CD4-positive, alpha-beta T cell treated with Interleukin-6 at 100 ng/mL for 8 hours (primary cell): ENCODE measurements around the gene RCAN3.

Experiments used
- DNase-seq: peaks from one replicate; pipeline ENCODE4 v3.0.0-alpha.2; 2020; ENCODE audit warnings: mixed read lengths, low spot score

Gene RCAN3

DNA sequence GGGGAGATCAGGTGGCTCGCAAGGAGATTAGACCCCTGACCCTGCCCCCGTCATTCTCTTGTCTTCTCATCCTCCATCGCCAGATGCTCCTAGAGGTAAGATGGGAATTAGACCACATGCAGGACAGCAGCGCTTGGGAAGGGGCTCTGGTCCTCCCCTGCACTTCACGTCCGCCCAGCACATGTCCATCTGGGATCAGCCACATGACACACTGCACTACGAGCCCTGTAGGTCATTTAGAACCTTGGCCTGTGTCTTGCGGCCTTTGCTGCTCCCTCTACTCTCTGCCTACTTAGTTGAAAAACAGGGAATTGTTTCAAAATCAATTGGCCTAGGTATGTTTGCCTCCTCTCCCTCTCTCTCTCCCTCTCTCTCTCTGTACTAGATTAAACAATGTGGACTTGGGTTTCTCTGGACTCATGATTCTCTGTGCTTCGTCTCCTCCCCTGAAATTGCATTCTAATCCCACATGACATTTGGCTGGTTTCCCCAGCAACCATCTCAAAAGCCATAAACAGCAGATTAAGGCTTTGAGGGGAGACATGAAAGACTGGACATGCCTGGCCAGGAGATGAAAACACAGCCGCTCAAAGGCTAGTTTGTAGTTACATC is 49.4 kb downstream of the RCAN3 start:
- no peak for DNase-seq

DNA sequence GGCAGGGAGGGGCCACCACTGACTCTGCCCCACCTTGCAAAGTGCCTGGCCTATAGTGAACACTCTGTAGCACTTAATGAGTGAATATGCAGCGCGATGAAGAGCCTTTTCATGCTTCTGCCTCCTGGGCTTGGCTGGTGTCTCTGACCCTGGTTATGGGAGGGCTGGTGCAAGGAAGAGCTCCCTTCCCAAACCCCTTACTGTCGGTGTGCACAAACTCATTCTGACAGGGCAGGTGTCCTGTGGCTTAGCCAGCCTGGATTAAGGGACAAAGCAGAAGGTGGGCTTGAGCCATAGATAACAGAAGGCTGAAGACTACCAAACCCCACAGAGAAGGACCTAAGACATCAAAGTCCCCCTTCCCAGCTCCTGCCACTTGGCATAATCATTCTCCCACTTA is 51.3 kb downstream of the RCAN3 start:
- no peak for DNase-seq

DNA sequence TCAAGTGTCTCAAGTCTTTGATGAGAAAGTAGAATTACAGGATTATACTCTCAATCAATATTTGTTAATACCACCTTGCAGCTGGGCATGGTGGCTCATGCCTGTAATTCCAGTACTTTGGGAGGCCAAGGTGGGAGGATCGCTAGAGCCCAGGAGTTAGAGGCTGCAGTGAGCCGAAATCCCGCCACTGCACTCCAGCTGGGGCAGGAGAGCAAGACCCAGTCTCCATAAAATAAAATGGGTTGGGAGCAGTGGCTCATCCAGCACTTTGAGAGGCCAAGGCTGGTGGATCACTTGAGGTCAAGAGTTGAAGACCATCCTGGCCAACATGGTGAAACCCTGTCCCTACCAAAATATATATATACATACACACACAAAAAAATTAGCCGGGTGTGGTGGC is 52.1 kb downstream of the RCAN3 start:
- no peak for DNase-seq

DNA sequence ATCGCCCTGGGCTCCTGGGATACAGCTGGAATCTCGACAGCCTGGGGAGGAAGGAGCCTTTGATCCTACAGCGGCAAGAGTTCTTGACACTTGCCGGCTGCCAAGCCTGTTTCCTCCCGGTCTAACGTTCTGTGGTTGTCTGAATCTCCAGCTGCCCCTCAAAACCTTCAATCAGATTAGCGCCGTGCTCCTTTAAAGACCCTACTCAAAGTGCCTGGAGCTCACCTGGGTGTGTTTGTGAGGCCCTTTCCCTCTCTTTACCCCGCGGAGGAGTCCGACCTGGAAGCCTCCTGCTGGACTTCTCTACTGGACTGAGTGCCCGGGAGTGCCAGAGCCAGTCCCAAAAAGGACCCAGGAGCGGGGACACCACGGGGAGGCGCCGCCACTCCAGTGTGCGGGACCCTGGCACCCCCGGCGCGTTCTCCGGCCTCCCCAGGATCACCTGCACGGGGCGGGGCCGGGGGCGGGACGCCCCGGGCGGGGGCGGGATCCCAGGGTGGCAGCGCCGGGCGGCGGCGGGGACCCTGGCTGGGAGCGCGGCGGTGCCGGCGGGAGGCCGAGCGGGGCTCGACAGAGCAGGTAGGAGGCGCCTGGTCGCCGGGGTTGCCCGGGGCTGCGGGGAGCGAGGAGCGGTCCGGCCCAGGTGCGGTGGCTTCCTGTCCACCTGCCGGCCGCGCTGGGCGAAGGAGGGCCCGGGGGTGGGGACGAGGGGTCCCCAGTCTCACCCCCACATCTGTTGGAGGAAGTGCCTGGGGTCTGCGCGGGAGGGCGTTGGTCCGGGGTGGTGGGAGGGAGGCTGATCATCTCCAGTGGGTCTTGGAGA is 53.2 kb downstream of the RCAN3 start, which contains the start of gene NCMAP:
TSS of gene NCMAP (plus strand) at position 497 of the 823 bp plus-strand sequence. CDS start 39,344 bp downstream, outside the sequence.
- DNase-seq = peak; percentile 27

DNA sequence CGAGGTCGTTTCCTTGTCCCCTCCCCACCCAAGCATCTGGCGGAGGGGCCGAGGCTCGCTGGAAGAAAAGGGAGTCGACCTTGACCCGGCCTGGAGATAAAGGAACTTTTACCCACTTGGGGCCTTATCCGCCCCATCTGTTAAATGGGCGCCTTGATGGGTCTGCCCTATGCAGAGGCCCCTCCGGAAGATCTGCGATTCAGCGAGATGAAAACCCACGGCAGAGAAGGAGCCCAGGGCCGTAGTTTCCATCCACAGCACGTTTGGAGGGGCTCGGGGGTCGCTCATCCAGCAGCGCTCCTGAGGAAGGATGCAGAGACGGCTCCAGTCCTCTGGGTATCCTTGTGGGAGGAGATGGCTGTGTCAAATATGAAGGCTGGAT is 53.8 kb downstream of the RCAN3 start:
- DNase-seq = no peak

DNA sequence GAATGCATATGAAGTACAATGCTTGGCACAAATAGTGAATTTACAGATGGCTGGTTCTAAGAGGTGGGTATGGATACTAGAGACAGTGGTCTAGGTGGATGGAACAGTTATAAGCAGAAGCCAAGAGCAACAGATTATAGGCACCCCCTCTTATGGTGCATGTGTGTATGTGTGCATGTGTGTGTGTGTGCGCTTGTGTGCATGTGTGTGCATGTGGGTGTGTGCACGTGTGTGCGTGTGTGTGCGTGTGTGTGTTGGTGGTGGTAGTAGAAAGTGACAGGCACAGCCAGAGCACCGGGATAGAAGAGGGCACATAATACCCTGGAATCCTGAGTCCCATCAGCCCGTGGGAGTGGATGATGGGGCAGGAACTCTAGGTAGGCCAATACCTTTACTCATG is 54.6 kb downstream of the RCAN3 start:
- no peak for DNase-seq

DNA sequence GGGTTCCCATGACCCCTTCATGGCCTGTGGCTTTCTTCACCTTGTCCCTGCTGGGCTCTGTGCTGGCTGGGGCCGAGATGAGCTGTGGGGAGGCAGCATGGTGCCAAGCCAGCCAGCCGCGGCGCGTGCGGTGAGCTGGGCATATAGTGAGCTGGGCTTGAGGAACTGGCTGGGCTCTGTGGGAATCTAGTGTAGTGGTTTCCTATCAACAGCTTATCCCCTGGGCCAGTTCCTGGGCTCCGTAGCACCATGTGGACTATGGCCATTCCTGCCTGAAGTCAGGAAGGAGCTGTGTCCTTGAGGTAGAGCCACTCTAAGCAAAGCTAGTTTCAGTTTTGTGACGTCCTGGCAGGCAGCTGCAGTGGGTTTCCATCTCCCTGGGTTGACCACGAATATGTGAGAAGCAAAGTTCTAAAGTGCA is 55.1 kb downstream of the RCAN3 start:
- DNase-seq = no peak

DNA sequence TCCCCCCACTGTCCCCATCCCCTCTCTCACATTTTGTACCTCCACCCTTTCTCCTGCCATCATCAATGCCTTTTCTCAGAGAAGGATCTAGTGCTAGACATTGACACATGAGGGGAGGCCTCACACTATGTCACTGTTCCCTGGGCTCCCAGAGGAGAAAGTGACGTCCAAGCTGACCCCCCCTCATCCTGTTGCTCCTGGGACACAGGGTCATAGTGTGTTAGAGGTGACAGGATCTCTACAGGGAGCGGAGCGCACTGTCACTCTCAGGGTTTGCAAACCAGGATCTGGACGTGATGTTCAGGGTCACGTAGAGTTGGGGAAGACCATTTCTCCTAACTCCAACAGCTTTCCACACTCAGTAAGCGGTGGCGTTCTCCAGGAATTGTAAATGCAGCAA is 55.8 kb downstream of the RCAN3 start:
- no peak for DNase-seq

DNA sequence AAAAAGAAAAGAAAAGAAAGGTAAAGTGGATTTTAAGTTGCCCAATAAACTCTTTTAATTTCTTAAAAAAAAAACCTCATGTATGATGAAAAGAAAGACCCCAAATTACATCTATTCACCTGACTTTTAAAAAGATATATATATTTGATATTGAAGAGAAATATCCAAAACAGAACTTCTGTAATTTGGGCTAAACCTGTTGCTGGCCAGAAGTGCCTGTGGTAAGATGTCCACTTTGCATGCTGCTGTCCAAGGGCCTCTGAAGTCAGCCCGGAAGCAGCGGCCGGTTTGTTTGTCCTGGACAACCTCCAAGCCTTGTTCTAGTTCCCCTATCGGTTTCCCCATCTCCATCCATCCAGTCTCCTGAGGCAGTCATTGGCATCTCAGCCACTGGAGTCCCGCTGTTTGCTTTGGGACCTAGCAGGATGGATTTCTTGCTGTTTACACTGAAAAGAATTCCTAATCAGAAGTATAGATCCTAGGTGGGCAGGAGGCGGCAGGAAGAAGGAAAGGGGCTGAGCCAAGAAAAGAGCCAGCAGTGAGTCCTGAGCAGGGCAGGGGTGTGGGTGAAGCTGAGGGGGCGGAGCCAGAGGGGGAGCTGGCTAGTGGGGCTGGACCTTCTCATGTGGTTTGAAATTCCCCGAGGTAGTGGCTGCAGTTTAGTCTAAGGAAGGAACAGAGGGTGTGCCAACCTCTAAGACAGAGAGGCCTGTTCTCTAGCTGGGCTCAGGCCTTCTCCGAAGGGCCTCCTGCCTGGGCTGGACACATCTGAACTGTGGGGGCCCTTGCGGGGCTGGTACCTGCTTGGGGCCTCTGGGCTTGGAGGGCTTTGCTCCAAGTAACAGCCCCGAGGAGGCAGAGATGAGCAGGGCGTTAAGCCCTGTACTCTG is 56.5 kb downstream of the RCAN3 start:
- DNase-seq = no peak

DNA sequence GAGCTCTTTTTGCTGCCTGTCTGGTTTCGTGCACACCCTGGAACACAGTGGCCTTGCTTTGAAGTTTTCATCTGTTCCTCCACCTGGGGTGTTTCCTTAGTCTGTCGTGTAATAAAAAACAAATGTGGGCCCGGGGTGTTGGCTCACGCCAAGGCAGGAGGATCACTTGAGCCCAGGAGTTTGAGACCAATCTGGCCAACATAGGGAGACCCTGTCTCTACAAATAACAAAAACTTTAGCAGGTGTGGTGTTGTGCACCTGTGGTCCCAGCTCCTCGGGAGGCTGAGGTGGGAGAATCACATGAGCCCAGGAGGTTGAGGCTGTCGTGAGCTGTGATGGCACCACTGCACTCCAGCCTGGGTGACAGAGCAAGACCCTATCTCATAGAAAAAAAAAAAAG is 57.7 kb downstream of the RCAN3 start:
- no peak for DNase-seq

DNA sequence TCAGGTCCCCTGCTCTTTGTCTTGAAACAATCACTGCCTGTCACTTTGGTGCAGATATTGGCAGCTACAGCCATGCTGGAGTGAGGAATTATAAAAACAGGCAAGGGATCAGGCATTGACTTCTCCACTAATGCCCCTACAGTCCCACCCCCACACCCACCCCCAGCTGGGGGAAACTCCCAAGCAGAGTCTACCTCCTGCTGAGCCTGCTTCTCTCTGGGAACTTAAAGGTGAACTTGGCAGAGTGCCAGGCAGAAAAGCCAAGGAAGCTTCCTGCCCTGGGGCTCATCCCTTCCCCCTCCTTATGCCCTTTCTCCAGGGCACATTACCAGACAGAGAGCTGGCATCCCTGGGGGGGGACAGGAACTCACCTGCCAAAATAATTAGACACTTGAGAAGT is 60.0 kb downstream of the RCAN3 start:
- no peak for DNase-seq

DNA sequence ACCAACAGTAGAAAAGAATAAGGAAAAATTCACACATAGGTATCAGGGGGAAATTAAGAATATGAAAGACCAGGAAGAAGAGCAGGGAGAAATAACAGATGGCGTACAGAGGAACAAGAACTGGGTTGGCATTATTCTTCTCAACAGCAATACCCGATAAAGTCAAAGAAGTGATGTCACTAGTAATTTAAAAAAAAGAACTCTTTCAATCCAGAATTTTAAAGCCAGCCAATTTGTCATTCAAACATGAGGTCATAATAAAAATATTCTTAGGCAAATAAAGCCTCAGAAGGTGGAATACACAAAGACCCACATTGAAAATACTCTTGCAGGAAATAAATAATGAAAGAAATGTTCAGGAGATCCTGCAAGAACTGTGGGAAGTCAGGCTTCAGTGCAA is 62.1 kb downstream of the RCAN3 start:
- DNase-seq = no peak

DNA sequence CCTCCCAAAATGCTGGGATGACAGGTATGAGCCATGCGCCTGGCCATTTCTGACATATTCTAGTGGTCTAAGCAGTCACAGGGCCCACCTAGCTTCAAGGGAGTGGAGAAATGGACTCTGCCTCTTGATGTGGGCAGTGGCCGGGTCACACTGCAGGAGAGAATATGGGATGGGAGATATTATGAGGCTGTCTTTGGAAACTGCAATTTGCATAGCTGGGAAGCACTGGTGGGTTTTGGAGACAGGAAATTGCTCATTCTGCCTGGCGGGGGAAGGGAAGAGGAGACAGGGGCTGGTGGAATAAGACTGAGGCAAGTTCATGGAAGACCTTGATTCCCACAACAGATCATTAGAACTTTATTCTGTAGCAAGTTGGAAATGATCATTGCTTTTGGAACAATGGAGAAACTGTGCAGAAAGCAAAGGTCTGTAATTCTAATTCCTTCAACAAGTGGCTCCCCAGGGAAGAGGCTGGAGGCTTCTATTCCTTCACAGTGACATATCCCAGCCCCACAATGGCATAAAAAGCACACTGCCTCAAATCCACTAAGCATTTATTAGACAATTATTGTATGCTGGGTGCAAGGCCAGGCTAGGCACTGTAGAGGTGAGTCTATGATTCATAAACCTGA is 63.7 kb downstream of the RCAN3 start:
- DNase-seq = no peak

DNA sequence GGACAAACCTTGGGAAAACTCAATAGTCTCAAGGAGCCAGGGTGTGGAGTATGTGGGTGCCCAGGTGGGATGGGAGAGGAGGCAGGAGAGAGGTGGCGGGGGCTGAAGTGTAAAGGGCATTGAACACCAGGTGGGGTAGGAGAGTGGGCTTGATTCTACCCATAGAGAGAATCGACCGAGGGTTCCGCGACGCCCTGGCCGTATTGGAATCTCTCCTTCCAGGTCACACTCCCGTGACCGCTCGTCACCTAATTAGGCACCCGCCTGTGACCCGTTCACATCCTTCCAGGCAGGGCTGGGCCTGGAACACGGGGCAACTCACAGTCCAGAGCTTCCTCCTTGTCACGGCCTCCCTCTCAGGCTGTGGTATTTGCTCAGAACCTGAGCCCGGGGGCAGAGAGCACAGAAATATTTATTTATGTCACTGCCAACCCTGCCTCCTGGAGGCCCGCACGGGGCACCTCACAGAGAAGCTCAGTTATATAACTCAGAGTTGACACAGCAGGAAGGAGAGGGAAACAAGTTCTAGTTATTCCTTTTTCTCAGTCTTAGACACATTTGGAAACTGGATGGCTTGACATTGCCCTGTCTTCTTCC is 65.3 kb downstream of the RCAN3 start:
- DNase-seq = no peak

DNA sequence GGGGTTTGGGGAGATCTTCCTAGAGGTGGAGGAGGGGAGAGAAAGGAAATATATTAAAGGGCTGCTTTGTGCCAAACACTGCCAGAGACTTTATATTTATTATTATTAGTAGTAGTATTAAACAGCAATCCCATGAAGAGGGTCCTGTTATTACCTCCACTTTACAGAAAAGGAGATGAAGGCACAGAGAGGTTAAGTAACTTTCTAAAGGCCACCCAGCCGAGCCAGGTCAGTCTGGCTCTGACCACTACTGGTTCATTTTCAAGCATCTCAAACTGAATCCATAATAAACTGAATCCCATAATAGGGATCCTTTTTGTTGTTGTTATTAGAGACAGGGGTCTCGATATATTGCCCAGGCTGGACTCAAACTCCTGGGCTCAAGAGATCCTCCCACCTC is 65.8 kb downstream of the RCAN3 start:
- no peak for DNase-seq

DNA sequence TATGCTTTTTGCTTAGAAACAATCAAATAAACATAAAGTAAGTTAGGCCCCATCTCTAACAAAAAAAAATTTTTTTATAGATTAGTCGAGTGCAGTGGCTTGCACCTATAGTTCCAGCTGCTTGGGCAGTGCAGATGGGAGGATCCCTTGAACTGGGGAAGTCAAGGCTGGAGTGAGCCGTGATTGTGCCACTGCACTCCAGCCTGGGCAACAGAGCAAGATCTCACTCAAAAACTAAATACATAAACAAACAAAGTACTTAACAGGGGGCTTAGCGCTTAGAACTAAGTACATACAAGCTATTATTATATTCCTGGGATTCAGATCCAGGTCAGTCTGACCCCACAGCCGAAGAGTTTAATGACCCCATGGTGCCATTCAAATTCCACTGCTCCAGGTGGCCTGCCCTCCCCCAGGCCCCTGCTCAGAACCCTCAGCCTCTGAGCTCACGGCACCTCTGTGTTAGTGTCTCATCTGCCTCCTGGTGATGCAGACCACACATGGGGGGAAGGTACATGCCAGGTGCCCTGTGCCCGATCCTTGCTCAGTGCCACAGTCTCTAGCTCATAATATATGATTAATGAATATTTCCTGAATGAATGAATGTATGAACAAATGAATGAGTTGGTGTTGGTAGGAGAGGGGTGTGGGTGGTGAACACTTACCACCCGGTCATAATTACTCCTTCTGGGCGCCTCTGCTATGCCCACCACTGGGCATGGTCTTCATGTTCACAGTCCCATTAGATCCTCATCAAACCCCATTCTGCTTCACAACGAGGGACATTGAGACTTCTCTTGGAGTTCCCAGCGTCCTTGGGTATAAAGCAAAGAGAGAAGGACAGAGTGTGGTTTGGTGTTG is 67.9 kb downstream of the RCAN3 start:
- no peak for DNase-seq

DNA sequence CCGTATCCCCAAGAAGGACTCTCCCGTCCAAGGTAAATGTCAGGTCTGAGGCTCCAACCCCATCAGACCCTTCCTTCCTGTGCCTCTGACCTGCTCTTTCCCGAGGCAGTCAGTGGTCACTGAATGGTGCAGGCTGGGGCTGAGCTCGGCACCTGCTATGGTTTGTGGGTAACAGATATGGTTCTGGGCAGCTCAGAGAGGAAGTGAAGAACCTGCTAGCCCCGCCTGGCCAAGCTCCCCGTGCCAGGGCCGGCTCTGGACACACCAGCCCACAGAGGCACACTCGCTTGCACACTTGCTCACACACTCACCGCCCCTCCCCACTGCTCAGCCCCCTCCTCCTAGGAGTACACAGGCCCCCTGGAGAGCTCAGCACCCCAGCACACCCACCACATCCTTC is 69.7 kb downstream of the RCAN3 start:
- DNase-seq = no peak

DNA sequence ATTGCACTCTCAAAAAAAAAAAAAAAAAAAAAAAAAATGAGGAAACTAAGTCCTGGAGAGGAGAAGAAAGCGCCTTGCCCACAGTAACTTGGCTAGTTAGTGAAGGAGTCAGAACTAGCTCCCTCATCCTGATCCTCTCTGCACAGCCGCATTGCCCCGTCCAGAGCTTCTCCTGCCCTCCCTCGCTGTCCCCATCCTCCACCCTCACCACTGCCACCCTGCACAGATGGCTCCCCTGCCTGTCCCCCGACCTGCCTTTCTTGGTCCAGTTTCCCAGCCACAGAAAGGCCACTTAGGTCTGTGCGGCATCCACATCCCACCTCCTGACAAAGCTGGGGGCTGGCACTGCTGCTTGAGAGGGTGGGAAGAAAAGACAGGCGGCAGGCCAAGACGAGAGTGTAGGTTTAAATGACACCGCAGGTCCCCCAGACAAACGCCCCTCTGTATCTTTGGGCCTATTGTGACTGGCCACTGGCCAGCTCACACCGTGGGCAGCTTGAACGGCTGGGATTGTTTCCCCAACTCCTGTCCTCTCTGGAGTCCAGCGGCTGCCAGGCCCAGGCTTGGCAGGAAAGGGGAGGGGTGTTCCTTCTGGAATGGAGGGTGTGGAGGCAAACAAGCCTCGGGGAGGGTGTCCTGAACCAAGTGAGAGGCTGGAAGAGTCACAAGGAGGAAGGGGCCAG is 73.4 kb downstream of the RCAN3 start:
- no peak for DNase-seq

DNA sequence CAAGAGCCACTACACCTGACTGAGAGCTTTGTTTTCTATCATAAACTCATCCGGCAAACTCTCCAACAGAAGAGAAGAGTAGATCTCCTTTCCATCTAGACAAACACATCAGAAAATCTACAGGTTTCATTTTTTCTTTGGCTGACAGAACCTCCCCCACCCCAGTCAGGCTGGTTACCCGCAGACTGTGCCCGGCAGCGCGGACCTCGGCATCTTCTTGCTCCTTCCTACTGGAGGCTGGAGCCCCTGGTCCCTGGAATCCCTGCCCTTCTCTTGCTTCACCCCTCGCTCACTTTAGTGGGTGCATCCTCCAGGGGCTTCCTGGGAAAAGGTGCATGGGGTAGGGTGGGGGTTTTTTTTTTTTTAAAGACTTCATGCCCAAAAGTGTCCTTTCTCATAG is 76.2 kb downstream of the RCAN3 start:
- DNase-seq = no peak

DNA sequence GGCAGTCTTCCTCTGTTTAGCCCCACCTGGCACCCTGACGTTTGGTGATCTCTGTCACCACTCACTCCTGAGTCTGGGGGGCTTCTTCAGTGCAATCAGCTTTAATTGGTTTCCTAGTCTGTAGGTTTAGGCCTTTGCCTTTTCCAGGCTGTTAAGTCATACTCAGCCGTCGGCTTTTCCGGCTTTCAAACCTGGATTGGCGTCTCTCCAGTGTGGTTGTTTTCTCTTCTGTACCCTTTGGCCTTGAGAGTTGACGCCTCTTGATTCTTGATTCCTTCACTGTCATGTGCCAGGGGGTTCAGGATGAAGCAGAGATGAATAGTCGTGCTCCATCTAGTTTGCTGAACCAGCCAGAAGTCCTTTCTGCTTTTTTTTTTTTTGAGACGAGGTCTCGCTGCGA is 78.1 kb downstream of the RCAN3 start:
- DNase-seq = no peak
